Activated naive CD4-positive, alpha-beta T cell treated with Interleukin-2 at 50 U/mL for 16 hours (primary cell): Measurements from ENCODE around the gene MRPL3.

Source experiments
- DNase-seq: peaks from one replicate; pipeline ENCODE4 v3.0.0-alpha.2; 2020

The MRPL3 gene

DNA sequence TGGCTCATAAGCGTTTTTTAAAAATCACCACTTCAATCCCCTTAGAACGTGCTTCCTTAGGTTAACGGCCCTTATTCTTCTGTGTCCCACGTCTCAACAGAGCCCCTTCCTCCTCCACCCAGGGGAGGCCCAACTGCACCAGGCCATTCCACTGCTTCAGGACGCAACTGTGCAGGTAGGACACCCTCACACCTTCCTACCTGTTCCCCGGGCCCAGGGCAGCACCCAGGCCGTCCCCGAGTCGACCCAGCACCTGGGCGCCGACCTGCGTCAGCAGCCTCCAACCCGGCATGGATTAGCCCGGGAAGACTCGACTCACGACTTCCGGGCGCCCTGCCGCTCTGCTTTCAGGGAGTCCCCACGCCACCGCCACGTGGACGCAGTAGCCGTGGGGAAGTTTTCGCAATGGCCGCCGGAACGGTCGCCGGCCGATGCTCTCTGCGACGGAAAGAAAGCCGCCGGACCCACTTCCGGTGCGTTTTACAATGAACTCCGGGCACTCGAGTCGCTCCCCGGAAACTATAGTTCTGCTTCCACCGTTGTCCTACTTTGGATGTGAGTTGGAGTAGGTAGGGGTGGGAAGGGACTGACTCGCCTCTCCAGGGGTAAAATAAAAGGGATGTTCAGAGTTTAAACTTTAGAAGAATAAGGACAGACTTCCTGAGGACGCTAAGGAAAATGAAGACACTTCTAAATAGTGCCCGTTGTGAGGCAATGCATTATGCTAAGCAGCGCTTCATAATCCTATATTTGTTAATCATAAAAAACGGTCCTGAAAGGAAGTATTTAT is at the start of gene MRPL3:
Gene MRPL3 (minus strand): TSS at position 442 of the 790 bp plus-strand sequence. CDS start 150 bp downstream, at position 292.
- DNase-seq, result peak; percentile 86

DNA sequence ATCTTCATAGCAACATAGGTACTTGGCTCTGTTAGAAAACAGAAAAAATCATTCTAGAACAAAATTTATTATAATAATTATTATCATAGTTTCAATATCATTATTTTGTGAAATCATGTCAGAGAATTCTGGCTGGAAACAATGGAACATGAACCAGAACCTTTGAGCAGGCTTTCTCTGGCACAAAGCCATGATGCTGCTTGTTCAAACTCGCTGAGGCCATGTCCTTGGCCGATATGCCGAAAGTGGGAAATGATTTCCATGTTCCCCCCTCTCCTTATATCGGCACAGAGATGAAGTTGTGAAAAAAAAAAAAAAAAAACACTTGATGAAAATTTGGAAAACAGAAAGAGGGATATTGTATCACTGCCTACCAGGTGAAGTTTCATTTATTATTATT is 49.0 kb upstream of the MRPL3 start:
- no peak for DNase-seq

DNA sequence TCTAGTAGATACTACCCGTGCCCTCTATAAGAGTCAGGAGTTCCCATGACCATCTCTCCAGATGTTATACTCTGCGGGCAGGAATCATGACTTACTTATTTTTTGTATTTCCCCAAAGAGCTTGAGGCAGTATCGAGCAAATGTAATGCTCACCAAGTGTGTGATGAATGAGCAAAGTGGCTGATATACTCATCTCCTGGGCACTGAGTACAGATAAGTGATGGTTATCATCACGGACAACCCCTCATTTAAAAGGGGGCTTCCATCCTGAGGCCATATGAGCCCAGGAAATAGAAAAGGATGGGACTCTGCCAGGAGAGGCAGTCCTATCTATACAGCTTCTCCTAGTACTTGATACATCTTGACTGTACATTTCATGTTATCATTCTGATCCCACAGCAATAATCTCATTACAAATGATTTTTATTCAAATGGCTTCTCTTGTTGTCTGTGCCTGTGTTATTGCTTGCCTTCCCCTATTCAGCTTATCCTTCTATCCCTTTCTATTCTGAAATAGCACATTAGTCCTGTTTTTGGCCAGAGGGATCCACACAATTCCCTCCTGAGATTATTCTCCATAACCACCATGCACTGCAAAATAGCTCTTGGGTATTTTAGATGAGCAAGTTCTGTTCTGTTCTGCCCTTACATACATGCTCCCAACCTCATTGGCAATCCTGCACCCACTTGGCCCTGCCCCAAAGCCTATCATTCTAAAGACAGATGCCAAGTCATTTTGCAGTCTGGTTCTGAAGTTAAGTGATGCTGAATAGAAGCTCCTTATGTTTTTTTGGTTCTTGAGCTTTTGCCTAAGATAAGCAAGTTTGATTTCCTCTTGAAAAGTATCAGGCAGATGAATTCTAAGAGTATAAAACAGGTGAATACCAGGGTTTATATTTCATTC is 48.0 kb upstream of the MRPL3 start:
- no peak for DNase-seq

DNA sequence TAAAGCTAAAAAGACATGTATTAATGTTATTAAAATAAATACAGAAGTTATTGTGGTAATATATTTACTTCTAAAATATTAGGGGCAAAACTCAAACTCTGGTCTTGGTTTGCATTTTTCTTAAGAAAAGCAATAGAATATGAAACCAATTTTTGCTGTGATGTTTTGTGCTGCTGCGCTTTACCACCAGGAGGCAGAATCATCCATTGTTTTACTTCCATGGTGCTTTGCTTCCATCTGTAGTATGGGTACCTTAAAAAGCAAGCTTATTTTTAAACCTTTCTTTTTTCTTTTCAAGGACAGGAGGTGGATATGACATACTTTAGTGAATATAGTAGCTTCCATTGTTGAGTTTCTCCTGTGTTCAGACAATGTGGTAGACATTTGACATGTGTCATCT is 46.6 kb upstream of the MRPL3 start:
- DNase-seq, result no peak

DNA sequence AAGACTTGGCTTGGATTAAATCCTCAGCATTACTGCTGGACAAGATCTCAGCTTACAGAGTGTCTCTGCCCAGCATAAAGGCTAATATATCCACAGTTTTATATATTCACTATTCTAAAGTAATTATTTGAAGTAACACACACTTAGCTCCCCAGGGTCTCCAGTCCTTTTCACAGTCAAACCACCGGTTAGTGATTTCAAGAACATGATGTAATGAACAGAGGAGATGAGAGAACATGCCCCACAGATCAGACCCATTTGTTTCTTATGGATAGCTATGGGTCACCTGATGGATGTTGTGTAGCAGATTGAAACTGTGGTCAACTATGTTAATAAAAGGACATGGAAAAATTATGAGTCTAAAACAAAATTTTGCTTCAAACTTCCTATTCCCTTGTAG is 44.8 kb upstream of the MRPL3 start:
- DNase-seq, result no peak

DNA sequence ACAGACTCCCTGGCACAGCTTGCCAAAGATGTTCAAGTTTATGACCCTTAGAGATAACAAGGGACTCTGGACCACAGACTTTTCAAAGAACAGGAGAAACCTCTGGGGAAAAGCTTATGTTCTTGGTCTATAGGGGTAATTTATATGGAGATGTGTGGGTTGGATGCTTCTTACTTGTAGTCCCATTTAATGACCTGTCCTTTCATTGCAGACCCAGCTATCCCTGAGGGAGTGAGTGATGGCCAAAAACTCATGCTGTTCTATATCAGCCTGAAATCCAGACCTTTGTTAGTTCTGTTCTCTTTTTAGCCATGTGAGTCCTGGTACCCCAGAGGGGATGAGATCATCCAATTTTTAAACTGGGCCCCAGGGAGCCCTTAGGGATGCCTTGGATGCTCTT is 43.7 kb upstream of the MRPL3 start:
- DNase-seq, result no peak

DNA sequence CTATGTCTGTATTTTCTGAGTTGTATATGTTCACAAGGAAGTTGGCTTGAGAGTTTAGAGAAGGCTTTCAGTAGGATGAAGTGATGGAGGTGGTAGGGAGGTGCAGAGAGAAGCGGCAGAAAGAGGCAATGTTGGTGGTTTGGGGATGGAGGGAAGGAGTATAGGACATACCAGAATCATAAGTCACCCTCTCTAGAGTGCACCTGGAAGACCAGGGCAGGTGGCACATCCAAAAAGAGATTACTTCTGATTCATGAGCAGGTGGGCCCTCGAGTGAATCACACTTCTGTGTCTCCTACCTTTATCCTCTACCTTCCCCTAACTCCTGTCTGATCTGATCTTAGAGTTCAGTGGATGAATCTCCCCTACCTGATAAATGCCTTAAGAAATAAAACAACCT is 41.8 kb upstream of the MRPL3 start:
- DNase-seq, result no peak

DNA sequence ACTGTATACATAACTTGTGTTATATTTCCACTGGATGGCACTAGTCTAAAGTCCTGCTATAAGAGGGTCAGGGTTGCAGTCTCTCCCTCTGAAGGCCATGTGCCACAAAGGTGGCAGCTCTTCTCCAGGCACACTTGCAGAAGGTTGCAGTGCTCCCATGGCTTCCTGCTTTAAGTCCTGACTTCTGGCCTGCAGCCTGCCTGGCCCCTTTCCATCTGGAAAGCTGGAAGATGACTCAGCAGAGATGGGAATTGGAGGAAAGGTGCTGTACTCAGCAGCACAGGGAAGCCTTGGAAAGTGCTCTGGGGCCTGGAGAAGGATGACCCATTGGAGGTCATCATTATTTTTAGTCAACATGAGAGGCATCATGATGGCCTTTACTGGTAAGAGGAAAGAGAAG is 40.9 kb upstream of the MRPL3 start:
- DNase-seq, result no peak

DNA sequence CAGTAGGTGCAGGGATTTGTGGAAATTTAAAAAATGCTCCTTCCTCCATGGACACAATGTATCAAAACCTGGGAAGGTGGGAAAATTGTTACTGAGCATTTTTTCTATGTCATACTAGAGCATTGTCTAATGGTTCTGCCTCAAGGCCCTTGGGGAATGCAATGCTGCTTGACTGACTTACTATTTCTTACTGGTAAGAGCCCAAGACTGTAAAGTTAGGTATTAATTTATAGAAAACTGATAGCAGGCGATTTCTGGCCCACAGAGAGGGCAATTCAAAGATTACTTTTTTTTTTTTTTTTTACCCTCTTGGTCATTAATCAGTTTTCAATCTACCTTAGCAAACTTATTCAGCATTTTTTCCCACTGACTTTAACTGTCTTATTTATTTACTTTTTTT is 38.5 kb upstream of the MRPL3 start:
- no peak for DNase-seq

DNA sequence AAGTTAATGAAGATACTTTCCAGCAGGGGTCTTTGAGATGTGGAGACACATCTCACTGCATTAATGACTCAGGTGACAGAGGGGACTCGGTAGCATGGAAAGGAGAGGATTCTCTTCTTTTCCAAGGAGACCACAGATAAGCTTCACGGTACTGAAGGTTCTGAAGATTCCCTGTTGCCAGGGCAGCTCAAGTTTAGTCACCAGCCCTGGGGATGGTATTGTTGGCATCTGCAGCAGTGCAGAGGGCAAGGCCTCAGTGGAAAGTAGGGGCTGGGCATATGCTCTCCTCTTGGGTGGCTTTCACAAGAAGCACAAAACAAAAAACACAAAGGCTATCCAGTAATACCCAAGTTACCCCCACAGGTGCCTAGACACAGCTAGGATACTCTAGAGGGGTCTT is 38.0 kb upstream of the MRPL3 start:
- DNase-seq, result no peak

DNA sequence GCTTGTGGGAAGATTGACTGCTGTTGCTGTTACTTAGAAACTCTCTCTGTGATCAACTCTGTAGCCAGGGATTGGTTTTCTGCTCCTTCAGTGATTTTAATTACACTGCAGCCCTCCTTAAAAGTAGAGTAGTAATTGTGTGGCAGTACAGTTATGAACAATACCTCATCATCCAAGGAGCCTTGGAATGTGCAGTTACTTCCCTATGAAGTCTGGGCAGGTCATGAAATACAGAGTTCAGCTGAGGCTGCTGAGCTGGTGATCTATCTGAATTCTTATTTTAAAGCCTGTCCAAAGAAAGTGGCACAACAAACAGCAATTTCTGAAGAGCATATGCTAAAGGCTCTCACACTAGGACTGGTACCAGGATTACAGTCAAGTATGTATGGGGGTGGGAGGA is 37.4 kb upstream of the MRPL3 start:
- DNase-seq, result no peak

DNA sequence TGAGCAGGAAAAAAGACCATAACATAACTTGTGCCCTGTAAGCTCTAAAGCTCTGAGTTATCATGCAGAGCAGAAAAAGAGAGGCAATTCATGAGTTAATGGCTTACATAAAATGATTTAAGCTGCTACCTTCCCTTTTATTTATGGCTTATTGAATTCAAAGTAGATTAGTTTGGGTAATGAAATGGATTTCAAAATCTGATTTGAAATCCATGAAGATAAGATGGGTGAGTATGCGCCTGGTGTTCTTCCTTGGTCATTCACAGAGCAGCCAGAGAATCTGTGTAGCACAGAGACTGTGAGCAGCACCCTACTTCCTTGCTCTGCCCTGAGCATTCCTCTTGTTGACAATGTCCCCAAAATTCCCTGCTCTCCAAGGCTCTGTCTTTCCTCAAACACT is 36.2 kb upstream of the MRPL3 start:
- no peak for DNase-seq

DNA sequence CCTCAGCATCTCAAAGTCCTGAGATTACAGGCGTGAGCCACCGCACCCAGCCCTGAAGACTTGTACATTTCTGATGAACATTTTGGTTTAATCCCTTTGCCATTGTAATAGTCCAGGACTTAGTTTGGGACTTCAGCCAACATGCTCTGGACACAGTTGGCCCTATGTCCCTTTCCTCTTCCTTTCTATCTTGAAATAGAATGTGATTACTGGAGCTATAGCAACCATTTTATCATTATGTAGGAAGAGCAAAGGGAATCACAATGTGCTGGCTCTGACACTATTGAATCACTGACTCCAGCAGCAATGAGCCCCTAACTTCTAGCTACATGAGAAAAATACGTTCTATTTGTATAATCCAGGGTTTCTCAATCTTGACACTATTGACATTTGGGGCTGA is 34.8 kb upstream of the MRPL3 start:
- DNase-seq, result no peak

DNA sequence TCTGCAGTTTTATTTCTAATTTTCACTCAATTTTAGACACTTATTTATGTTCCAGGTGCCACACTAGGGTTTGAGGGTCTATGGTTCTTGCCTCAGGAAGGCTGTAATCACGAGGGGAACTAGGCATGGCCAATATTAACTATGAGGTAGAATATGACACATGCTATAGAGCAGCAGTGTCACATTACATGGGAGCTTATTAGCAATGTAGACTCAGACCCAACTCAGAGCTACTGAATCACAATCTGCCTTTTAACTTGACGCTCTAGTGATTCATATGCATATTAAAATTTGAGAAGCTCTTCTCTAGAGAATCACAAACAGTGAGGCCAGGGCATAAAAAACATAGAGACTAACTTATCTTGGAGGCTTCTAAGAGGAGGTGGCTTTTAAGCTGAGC is 32.8 kb upstream of the MRPL3 start:
- no peak for DNase-seq

DNA sequence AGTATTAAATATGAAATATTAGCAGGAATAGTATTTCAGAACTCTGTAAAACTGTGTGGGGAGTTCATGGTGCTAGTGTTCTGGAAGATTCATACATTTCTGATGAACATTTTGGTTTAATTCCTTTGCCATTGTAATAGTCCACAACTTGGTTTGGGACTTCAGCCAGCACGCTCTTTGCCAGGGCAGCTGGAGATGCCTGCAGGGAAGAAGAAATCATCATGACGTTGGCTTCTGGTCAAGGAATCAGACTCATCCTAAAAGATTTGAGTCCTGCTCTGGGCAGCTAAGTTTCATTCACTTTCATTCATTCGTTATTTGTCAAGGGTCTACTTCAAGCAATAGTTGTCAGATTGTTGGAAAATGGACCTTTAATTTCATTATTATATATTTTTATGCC is 32.4 kb upstream of the MRPL3 start:
- DNase-seq, result no peak

DNA sequence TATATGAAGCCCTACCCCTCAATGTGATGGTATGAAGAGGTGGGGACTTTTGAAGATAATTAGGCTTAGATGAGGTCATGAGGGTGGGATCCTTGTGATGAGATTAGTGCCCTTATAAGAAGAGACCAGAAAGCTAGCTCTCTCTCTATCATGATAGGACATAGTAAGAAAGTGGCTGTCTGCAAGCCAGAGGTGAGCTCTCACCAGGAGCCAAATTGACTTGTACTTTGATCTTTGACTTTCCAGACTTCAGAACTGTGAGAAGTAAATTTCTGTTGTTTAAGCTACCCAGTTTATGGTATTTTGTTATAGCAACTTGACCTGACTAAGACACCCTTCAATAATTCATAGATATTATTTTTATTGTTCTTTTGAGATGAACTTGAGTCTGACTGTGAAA is 29.9 kb upstream of the MRPL3 start:
- DNase-seq, result no peak

DNA sequence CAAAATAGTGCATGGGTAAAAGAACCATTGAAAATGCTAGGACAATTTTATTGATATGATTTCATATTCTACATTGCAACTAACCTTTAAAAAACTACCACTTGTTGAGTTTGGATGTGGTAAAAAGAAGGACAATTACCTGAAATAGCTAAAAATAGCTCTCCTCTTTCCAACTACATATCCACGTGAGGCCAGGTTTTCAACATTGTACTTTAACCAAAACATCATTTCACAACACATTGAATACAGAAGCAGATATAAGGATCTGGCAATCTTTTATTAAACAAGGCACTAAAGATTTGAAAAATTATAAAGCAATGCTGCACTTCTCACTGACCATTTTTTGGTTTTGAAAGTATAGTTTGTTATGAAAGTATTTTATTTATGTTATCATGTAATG is 28.1 kb upstream of the MRPL3 start:
- DNase-seq, result no peak

DNA sequence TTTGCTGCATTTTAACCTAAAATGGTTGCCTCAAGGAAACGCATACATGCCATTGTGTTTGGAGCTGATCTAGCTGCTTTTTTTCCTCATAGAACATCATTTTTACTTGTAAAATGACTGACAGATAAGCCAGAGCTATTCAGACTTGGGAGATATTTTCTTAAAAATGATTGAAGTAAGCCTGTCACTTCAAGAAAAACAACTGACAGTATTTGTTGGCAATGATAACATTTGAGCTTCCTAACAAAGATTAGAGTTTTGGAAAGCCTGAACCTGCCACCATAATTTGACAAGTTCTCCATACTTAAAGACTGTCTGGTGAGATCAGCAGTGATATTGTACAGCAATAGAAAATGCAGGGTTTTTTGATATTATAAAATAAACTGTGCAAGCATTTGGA is 27.6 kb upstream of the MRPL3 start:
- DNase-seq, result no peak

DNA sequence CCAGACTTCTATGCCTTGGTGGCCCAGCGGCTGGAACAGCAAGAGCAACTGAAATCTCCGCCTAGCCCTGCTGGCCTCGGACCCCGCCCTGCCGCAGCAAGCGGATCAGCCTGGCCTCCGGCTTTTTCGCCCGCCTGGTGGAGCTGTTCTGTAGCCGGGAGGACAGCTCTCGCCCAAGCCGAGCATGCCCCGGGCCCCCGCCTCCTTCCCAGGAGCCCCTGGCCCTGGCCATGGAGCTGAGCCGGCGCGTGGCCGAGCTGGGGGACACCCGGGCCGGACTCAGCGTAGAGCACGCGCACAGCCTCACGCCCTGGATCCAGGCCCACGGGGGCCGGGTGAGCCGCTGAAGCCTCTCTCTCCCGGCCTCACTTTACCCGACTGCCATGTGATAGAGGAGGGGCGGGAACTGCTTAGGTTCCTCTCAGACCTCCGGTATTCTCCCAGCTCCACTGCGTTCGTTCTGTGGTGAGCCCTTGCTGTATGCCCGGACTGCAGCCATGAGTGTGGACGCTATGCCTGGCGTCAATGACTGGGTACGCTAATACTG is 24.1 kb upstream of the MRPL3 start:
- no peak for DNase-seq

DNA sequence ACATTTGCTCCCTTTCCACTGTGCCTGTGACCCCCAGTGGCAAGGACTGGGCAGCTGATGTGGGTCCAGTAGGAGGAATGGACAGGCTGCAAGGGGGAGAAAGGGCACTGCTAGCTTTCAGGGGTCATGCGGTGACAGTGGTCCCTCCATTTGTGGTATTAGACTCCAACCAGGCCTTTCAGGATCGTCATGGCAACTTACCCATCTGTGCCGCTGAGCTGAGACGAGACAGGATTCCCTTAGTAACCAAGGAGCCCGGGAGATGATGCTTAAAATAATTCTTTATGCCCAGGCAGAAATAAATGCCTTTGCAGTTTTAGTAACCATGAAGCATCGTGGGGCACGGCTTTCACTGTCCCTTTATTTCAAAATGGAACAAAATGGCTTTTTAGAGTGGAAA is 15.9 kb upstream of the MRPL3 start:
- DNase-seq, result no peak

DNA sequence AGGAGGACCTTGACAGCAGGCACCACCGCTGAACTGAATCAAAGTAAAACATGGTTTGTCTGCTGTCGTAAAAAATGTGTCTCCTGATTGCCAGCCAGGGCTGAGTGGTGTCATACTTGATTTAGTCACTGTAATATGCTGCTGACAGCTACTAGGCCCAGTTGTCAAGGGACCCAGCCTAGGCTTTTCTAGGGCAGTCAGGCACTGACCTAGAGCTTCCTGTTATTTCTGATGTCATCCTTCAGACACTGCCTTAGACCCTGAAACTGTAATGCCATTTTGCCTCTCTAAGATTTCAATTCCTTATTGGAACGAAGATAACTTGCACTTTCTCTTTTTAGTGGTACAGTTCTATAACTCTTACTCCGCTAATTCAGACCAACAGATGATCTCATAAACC is 2.6 kb upstream of the MRPL3 start:
- no peak for DNase-seq

DNA sequence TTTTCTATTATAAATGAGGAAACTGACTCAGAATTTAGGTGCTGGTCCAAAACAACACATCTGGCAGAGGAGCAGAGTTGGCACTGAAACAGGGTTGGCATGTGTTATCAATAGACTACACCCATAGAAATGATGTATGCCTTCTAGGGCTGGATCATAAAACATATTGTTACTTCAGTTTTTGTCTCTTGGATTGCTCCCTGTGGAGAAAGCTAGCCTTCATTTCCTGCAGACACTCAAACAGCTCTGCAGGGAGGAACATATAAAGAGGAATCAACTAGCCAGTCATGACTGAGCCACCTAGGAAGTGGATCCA is 507 bp upstream of the MRPL3 start:
- DNase-seq, result no peak

DNA sequence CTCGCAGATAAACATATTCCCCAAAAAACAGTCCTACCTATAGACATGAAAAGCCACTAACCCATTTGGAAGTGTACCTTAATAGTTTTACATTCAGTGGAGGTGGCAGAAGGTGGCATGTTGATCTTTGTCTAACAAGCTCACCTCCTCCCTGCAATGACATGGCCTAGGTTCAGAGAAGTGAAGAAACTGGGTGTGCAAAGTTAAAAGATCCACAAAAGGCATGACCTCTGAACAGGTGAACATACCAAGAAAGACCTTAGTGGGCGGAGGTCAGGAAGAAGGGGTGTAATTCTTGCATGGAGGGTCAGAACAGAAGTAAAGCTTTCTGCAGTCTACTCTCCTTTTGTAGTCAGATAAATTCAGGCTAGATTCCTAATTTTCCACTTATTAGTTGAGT is 822 bp downstream of the MRPL3 start:
- DNase-seq, result no peak

DNA sequence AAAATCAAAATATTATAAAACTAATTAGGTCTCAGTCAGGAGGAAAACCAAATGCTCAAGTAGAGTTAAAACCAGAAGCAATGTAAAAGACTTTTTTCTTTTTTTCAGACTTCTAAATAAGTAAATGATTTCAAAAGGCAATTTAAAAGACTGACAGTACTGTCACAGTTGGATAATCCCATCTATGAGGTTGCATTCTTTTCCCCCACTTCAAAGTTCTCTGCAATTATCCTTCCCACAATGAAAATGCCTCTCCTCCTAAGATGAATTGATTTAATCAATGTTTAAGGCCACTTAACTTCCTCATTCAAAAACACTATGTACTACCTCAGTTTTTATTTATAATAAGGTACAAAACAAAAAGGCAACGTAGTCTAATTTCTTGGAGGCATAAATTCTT is 8.1 kb downstream of the MRPL3 start:
- no peak for DNase-seq
